Hepatocyte (in vitro differentiated cells): Measurements from ENCODE around the gene TGM3.

ENCODE experiments used
- CTCF ChIP-seq: fragments of 200-600 bp; sonication (generic); IDR thresholded peaks from 2 replicates; pipeline ENCODE4 v1.5.1; 2016; ENCODE audit warnings: antibody characterized with exemption, mild to moderate bottlenecking; ENCODE audit not compliant: poor library complexity
- EZH2 ChIP-seq: fragments of 200-600 bp; sonication (generic); IDR thresholded peaks from 2 replicates; pipeline ENCODE4 v1.6.1; 2016; ENCODE audit warnings: antibody characterized with exemption, mild to moderate bottlenecking, borderline replicate concordance

GRCh38 chr20:2289475-2289874, 6.3 kb upstream of the TGM3 start:
- TF ChIP-seq CTCF (no peak), EZH2 (no peak)
